Effector memory CD8-positive, alpha-beta T cell (primary cell): ENCODE results near the gene STOX1.
A peak's percentile ranks its signal among the peaks of the same experiment; 100 is the strongest.
"Not testable (repeated sequence)": the region's sequence is repeated elsewhere in the genome, so short reads cannot be mapped to it uniquely, and the experiment has no call there.

Source experiments
- ATAC-seq: fragments of 150-1000 bp; cut with Tn5 transposase; replicated peaks from 2 replicates; pipeline ENCODE4 v1.10.0; 2021; ENCODE audit warnings: mild to moderate bottlenecking, moderate library complexity
- DNase-seq, 3 experiments: peaks; one replicate each; pipeline ENCODE4 v3.0.0; 2021
- H3K27ac Mint-ChIP-seq, 2 donors: one replicate each; pipeline ENCODE4 v1.8.0; 2022; ENCODE audit warnings: mild to moderate bottlenecking in 2 of 2, mixed read lengths in 2 of 2, moderate library complexity in 2 of 2
- H3K27me3 Mint-ChIP-seq, 2 donors: one replicate each; pipeline ENCODE4 v1.8.0; 2022; ENCODE audit warnings: mixed read lengths in 2 of 2
- H3K36me3 Mint-ChIP-seq: one replicate; pipeline ENCODE4 v1.8.0; 2022; ENCODE audit warnings: mild to moderate bottlenecking, moderate library complexity, mixed read lengths; ENCODE audit not compliant: insufficient read depth
- H3K4me1 Mint-ChIP-seq, 2 donors: one replicate each; pipeline ENCODE4 v1.8.0; 2022; ENCODE audit warnings: low read depth in 2 of 2, mixed read lengths in 2 of 2
- H3K4me3 Mint-ChIP-seq, 2 donors: one replicate each; pipeline ENCODE4 v1.8.0; 2022; ENCODE audit warnings: mild to moderate bottlenecking in 2 of 2, mixed read lengths in 2 of 2, moderate library complexity in 2 of 2
- H3K9me3 Mint-ChIP-seq, 2 donors: one replicate each; pipeline ENCODE4 v1.8.0; 2022; ENCODE audit warnings: mixed read lengths in 2 of 2

STOX1 gene

DNA sequence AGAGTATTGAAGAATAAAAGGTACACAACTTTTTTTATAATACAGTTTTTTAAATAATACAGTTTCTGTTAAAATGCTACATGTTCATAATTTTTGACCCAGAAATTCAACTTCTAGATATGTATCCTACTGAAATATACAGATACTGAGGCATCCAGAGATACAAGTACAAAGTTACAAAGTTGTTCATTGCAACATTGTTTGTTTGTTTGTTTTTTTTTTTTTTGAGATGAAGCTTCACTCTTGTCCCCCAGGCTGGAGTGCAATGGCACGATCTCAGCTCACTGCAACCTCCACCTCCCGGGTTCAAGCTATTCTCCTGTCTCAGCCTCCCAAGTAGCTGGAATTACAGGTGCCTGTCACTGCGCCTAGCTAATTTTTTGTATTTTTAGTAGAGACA, 105.5 kb downstream of the STOX1 start:
- not testable (repeated sequence) for DNase-seq, ATAC-seq, H3K27me3 Mint-ChIP-seq, H3K27ac Mint-ChIP-seq, H3K9me3 Mint-ChIP-seq, H3K4me3 Mint-ChIP-seq
- Mint-ChIP-seq H3K4me1 (peaks cover 4 to 25% of the 10 kb centered on the region in 2 donors), H3K36me3 (peaks cover 73% of the 10 kb centered on the region)

DNA sequence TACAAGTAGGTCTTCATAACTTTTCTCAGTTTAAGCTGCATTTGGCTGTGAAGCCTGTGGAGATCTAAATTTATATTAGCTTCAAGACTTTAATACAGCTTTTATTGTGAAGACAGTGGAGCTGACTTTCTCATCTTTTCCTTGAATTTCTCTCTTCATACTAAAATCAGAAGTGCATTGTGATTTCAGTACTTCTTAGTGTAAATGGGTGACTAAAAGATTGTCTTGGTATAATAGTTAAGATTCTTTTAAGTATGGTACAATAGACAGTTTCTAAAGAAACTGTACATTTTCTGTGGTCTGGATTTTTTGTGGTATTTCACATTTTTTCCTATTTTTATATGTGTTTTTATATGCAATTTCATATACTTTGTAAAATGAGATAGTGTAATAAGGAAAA, 107.7 kb downstream of the STOX1 start:
- Mint-ChIP-seq H3K4me1 (peaks cover 6 to 16% of the 10 kb centered on the region in 2 donors), H3K27ac (no peak overlapping the region), H3K4me3 (no peak overlapping the region), H3K27me3 (no peaks in the 10 kb centered on the region), H3K36me3 (peaks cover 78% of the 10 kb centered on the region), H3K9me3 (no peaks in the 10 kb centered on the region)
- ATAC-seq (no peak), DNase-seq (no peak)

DNA sequence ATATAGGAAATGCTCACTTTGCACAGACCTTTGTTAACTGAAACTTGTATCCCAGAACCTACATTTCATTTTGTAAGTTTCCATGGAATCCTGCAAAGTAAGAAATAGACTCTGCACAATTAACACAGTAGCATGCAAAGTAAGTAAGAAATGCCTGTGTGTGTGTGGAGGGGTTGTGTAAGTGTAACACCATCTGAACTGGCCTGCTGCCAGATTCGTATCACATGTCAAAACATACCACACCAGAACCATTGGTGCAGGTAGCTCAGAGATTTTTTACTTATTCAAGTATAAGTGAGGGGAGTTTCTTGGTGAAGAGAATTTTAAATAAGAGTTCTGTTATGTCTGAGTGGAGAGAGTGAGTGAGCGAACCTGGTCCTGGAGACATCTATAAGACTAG, 110.8 kb downstream of the STOX1 start:
- no peaks in the 10 kb centered on the region for H3K27me3 Mint-ChIP-seq
- H3K36me3 Mint-ChIP-seq: peaks cover 81% of the 10 kb centered on the region
- peak overlapping the region; percentile 23 to 57 for H3K27ac Mint-ChIP-seq
- H3K9me3 Mint-ChIP-seq: no peaks in the 10 kb centered on the region
- no peak for DNase-seq
- peaks cover 2 to 5% of the 10 kb centered on the region in 2 donors for H3K4me1 Mint-ChIP-seq
- no peak overlapping the region for H3K4me3 Mint-ChIP-seq
- ATAC-seq: no peak

DNA sequence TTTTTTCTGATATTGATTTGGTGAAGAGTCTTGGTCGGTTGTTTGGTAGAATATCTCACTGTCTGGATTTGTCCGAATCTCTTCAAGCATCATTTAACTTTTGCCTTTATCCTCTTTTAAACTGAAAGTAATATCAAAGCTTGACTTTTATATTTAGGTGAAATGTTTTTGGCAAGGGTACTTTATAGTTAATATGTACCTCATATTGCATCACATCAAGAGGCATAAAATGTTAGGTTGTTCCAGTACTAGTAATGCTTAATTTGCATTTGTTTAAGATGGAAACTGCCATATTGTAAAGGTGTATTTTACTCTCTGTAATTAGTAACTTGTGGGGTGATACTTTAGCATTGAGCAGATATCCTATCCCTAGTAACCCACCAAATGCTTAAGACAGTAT, 111.6 kb downstream of the STOX1 start:
- DNase-seq (no peak), ATAC-seq (no peak)
- Mint-ChIP-seq H3K27ac (peak overlapping the region in 1 of 2 donors; percentile 23), H3K4me3 (no peak overlapping the region), H3K27me3 (no peaks in the 10 kb centered on the region), H3K36me3 (peaks cover 81% of the 10 kb centered on the region), H3K4me1 (peaks cover 2 to 5% of the 10 kb centered on the region in 2 donors), H3K9me3 (no peaks in the 10 kb centered on the region)

DNA sequence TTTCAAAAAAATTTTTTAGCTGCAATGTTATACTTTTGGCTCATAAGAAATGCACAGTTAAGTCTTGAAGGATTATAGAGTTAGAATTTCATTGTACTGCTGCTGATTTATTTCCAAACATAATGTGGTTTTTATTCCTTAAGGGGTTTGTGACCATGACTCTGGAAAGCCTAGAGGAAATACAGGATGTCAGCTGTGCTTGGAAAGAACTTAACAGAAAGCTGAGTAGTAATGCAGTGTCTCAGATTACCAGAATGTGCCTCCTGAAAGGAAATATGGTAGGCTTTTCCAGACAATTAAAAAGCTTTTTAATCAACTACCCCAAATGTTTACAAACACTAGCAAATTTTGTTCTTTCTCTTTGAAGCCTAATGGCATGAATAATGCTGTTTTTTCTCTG, 113.6 kb downstream of the STOX1 start:
- H3K27ac Mint-ChIP-seq, H3K27me3 Mint-ChIP-seq, H3K4me3 Mint-ChIP-seq, ATAC-seq, H3K4me1 Mint-ChIP-seq, DNase-seq, H3K9me3 Mint-ChIP-seq: not testable (repeated sequence)
- H3K36me3 Mint-ChIP-seq: peaks cover 83% of the 10 kb centered on the region
